Measurements from ENCODE around the gene MINDY4.

The MINDY4 gene

DNA sequence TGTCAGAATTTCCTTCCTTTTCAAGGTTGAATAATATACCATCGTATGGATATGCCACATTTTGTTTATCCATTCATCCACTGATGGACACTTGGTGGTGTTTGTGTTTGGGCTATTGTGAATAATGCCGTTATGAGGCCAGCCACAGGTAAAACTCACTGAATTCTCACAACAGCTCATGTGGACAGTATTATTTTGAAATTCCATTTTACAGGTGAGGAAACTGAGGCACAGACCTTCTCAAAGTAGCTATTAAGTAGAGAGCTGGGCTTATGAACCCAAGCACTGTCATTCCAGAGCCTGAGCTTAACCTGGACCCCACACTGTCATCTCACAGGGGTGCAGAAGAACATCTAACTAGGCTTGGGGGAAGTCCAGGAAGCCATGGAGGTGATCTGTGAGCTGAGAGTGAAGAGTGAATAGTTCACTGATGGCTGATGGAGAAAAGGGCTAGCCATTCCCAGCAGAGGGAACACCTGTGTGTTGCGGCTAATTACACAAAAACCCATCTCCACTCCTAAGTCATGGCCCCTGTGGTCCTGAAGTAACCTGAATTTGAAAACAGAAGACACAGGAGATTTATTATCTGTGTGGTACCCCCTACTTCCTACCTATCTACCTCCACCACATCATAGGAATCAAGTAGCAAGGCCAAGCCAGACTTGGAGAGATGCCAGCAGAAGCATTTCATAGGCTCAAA is 10.6 kb upstream of the MINDY4 start:
- ChIA-PET CTCF (interaction anchor here (0.9 kb wide), 1 partner anchor 20 kb away, joined by 5 read pairs; no protein-coding TSS in a partner anchor), POLR2A (no interaction called here)
- H3K4me3 ChIP-seq (ENCODE audit: low read depth, low read length), result no peak overlapping the region
- TF ChIP-seq, protein P1, sequence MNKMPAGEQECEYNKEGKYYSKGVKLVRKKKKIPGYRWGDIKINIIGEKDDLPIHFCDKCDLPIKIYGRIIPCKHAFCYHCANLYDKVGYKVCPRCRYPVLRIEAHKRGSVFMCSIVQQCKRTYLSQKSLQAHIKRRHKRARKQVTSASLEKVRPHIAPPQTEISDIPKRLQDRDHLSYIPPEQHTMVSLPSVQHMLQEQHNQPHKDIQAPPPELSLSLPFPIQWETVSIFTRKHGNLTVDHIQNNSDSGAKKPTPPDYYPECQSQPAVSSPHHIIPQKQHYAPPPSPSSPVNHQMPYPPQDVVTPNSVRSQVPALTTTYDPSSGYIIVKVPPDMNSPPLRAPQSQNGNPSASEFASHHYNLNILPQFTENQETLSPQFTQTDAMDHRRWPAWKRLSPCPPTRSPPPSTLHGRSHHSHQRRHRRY (tag by site-specific recombination; IDR thresholded peaks at IDR 0.05), result no peak
- TF ChIP-seq ZNF560 (tag by site-specific recombination; IDR thresholded peaks at IDR 0.05; ENCODE audit: borderline replicate concordance) (no peak), ZFP37 (tag by site-specific recombination; IDR thresholded peaks at IDR 0.05) (no peak), ZNF133 (tag by site-specific recombination; IDR thresholded peaks at IDR 0.05) (no peak), ZNF654 (tag by site-specific recombination; IDR thresholded peaks at IDR 0.05; ENCODE audit: low read depth) (no peak), SCRT2 (tag by site-specific recombination; IDR thresholded peaks at IDR 0.05) (no peak), ZNF501 (tag by site-specific recombination; IDR thresholded peaks at IDR 0.05) (no peak), ZNF184 (tag by site-specific recombination; IDR thresholded peaks at IDR 0.05) (no peak), ZBTB48 (tag by site-specific recombination; IDR thresholded peaks at IDR 0.05) (no peak), ZNF677 (tag by site-specific recombination; IDR thresholded peaks at IDR 0.05) (no peak), ZNF623 (tag by site-specific recombination; IDR thresholded peaks at IDR 0.05) (no peak), ZNF37A (tag by site-specific recombination; IDR thresholded peaks at IDR 0.05) (no peak), ZNF354C (tag by site-specific recombination; IDR thresholded peaks at IDR 0.05; ENCODE audit: borderline replicate concordance, low read depth) (no peak), ZNF76 (tag by site-specific recombination; IDR thresholded peaks at IDR 0.05; ENCODE audit: borderline replicate concordance, low read depth) (no peak), ZNF121 (tag by site-specific recombination; IDR thresholded peaks at IDR 0.05) (no peak)
- TF ChIP-seq, protein P2, sequence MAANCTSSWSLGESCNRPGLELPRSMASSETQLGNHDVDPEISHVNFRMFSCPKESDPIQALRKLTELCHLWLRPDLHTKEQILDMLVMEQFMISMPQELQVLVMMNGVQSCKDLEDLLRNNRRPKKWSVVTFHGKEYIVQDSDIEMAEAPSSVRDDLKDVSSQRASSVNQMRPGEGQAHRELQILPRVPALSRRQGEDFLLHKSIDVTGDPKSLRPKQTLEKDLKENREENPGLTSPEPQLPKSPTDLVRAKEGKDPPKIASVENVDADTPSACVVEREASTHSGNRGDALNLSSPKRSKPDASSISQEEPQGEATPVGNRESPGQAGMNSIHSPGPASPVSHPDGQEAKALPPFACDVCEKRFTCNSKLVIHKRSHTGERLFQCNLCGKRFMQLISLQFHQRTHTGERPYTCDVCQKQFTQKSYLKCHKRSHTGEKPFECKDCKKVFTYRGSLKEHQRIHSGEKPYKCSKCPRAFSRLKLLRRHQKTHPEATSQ (tag by site-specific recombination; IDR thresholded peaks at IDR 0.05), result no peak
- TF ChIP-seq, protein P3, sequence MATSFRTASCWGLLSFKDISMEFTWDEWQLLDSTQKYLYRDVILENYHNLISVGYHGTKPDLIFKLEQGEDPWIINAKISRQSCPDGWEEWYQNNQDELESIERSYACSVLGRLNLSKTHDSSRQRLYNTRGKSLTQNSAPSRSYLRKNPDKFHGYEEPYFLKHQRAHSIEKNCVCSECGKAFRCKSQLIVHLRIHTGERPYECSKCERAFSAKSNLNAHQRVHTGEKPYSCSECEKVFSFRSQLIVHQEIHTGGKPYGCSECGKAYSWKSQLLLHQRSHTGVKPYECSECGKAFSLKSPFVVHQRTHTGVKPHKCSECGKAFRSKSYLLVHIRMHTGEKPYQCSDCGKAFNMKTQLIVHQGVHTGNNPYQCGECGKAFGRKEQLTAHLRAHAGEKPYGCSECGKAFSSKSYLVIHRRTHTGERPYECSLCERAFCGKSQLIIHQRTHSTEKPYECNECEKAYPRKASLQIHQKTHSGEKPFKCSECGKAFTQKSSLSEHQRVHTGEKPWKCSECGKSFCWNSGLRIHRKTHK (tag by site-specific recombination; IDR thresholded peaks at IDR 0.05), result no peak
- TF ChIP-seq, protein P4, sequence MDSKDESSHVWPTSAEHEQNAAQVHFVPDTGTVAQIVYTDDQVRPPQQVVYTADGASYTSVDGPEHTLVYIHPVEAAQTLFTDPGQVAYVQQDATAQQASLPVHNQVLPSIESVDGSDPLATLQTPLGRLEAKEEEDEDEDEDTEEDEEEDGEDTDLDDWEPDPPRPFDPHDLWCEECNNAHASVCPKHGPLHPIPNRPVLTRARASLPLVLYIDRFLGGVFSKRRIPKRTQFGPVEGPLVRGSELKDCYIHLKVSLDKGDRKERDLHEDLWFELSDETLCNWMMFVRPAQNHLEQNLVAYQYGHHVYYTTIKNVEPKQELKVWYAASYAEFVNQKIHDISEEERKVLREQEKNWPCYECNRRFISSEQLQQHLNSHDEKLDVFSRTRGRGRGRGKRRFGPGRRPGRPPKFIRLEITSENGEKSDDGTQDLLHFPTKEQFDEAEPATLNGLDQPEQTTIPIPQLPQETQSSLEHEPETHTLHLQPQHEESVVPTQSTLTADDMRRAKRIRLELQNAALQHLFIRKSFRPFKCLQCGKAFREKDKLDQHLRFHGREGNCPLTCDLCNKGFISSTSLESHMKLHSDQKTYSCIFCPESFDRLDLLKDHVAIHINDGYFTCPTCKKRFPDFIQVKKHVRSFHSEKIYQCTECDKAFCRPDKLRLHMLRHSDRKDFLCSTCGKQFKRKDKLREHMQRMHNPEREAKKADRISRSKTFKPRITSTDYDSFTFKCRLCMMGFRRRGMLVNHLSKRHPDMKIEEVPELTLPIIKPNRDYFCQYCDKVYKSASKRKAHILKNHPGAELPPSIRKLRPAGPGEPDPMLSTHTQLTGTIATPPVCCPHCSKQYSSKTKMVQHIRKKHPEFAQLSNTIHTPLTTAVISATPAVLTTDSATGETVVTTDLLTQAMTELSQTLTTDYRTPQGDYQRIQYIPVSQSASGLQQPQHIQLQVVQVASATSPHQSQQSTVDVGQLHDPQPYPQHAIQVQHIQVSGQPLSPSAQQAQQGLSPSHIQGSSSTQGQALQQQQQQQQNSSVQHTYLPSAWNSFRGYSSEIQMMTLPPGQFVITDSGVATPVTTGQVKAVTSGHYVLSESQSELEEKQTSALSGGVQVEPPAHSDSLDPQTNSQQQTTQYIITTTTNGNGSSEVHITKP (tag by site-specific recombination; IDR thresholded peaks at IDR 0.05), result no peak
- no peaks in the 10 kb centered on the region for H3K9me3 ChIP-seq (ENCODE audit: control insufficient read depth, insufficient read depth, low read depth, low read length)
- no peaks in the 10 kb centered on the region for H3K36me3 ChIP-seq (ENCODE audit: control insufficient read depth in 2 of 2, insufficient read depth in 1 of 2, low read length in 2 of 2)
- H3K27ac ChIP-seq (ENCODE audit: extremely low read depth, low read depth, low read length), result no peak overlapping the region
- no peaks in the 10 kb centered on the region for H3K4me1 ChIP-seq (ENCODE audit: control insufficient read depth, insufficient read depth, low read length)
